DMS53 (cell line): ENCODE measurements around the gene OR2T29.
"Not testable (repeated sequence)": the region's sequence is repeated elsewhere in the genome, so short reads cannot be mapped to it uniquely, and the experiment has no call there.

ENCODE experiments used
- DNase-seq: peaks from one replicate; lab custom pipeline; 2025; lab: John Stamatoyannopoulos, UW

The OR2T29 gene

DNA sequence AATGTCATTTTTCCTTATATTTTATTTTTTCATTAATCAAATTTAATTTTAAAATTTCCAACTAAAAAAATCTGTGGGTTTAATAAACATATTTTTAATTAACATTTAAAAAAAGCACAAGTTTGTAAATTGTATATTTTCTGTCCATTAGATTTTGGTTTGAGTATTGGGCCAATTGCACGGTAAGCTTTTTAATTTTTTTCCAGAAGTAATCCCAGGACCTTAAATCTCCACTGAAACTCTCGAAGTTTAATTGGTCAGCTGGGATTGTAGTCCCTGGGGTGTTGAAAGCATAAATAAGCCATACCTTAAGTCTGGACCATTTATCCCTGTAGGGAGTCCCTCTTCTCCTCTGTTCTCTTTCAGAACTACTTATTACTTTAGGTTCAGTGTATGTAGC is 54.8 kb downstream of the OR2T29 start, which contains the start of gene OR2G6:
TSS of gene OR2G6 (plus strand) at position 301 of the 400 bp plus-strand sequence. CDS start 13,574 bp downstream, outside the sequence.
- DNase-seq: not testable (repeated sequence)
